Measurements from ENCODE around the gene ZNF513.
"Not testable (repeated sequence)": the region's sequence is repeated elsewhere in the genome, so short reads cannot be mapped to it uniquely, and the experiment has no call there.

The ZNF513 gene, protein sequence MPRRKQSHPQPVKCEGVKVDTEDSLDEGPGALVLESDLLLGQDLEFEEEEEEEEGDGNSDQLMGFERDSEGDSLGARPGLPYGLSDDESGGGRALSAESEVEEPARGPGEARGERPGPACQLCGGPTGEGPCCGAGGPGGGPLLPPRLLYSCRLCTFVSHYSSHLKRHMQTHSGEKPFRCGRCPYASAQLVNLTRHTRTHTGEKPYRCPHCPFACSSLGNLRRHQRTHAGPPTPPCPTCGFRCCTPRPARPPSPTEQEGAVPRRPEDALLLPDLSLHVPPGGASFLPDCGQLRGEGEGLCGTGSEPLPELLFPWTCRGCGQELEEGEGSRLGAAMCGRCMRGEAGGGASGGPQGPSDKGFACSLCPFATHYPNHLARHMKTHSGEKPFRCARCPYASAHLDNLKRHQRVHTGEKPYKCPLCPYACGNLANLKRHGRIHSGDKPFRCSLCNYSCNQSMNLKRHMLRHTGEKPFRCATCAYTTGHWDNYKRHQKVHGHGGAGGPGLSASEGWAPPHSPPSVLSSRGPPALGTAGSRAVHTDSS

DNA sequence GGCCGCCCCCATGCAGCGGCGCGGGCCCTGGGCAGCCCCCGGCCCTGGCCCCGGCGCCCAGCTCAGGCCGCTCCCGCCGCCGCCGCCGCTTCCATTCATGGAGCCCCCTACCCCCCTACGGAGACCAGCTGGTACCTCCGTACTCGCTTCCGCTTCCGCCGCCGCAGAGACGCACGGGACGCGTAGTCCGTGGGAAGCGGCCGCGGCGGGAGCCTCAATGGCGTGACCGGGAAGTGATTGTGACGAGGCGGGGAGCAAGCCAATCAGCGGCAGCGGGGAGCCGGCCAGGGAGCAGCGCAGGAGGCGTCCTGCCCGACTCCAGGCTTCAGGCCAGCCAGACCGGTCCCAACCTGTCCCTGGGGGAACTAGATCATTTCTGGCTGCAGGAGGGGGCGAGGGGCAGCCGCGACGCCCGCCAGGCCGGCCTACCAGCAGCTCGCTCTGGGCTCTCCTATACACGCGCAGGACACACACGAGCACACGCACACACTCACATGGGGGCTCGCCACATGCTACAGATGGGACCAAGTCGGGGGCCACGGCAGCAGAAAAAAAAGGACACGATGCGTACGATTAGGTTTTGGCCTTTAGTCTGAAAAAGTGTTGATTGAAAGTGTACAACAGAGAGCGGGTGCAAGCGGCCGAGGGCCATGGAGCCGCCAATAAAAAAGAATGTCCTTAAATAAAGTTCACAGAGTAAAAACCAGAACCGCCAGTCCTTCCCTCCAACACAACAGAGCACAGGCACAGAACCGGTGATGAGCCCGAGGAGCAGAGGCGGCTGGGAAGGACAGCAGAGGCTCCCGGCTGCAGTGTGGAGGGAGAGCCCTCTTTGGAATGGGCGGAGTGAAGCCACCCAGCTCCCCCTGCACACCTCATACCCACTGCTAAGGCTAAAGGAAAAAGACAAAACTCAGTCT, at the start of gene ZNF513:
TSS of gene ZNF513 (minus strand) at position 109 of the 920 bp plus-strand sequence. CDS start 208 bp downstream, outside the sequence.
- Histone ChIP-seq H3K27me3 (ENCODE audit: control insufficient read depth, insufficient read depth, low read length) (no peaks in the 10 kb centered on the region), H3K9me3 (ENCODE audit: control insufficient read depth, insufficient read depth, low read depth, low read length) (no peaks in the 10 kb centered on the region), H3K27ac (ENCODE audit: low read depth, low read length) (peak within 1 kb of the TSS; percentile 87), H3K36me3 (ENCODE audit: control insufficient read depth, insufficient read depth, low read length) (peaks cover 79% of the 10 kb centered on the region), H3K4me3 (ENCODE audit: low read depth, low read length) (peak within 1 kb of the TSS; percentile 83), H3K9ac (ENCODE audit: low read length) (peak within 1 kb of the TSS; percentile 97), H3K4me1 (ENCODE audit: control insufficient read depth, insufficient read depth, low read length) (peaks cover 14% of the 10 kb centered on the region)

DNA sequence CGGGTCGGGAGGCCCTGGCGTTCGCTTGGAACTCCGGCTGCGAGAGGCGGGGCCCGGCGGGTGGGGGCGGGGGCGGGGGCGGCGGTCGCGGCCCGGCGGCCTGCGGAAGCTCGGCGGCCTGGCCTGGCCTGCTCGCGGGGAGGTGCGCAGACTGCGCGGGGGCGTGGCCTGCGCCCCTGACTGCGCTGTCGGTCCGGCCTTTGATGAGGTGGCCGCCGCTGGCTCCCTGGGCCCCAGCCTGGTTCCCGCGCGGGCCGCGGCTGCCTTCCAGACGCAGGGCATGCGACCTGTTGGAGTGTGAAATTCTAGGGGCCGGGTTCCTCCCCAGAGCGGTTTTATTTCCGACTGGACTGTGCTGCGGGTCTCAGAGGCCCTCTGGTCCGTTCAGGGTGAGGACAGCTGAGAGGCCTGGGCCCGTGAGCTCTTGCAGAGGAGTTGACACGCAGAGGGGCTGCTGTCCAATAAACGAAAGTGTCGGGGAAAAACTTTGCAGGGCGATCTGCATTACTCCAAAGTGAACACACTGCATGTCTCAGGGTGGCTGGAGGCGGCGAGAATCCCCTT, 48.5 kb upstream of the ZNF513 start:
- Histone ChIP-seq H3K27me3 (ENCODE audit: control insufficient read depth, insufficient read depth, low read length) (no peaks in the 10 kb centered on the region), H3K9ac (ENCODE audit: low read length) (peak overlapping the region; percentile 96), H3K27ac (ENCODE audit: low read depth, low read length) (peak overlapping the region; percentile 92; the same call in 1 of the 2 replicates), H3K4me3 (ENCODE audit: low read depth, low read length) (peak overlapping the region; percentile 97), H3K4me1 (ENCODE audit: control insufficient read depth, insufficient read depth, low read length) (peaks cover 7% of the 10 kb centered on the region; the same call in 1 of the 2 replicates), H3K36me3 (ENCODE audit: control insufficient read depth, insufficient read depth, low read length) (peaks cover 12% of the 10 kb centered on the region), H3K9me3 (ENCODE audit: control insufficient read depth, insufficient read depth, low read depth, low read length) (no peaks in the 10 kb centered on the region)

DNA sequence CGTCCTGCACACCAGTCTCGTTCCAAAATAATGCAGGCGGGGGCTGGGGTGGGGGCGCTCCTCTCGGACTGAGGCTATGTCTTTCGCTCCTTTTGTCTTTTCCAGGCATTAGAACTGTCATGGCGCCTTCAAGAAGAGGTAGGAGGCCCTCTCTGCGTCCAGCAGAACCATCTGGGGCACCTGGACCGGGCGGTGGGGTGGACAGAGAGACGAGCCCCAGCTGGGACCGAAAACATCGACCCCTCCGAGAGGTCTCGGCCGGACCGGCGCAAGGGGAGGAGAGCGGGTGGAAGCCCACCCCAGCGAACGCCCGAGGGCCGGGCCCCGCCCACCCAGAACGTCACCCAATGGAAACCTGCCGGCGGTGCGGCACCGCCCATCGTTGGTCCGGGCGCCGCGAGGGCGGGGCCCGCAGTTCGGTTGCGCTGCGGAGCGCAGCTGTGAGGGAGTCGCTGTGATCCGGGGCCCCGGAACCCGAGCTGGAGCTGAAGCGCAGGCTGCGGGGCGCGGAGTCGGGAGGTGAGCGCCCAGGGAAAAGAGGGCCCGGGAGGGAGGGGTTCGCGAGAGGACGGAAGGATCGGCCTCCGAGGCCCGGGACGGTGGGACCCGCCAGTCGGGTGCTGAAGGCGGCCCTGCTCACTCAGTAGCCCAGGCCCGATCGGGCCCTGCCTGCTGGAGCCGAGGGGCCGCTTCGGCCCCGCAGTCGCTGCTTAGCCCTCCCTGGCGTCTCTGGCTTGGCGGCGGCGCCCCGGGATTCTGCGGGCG, 47.9 kb upstream of the ZNF513 start, which contains the start of gene NRBP1:
TSS of gene NRBP1 (plus strand) at position 419 of the 765 bp plus-strand sequence. CDS start 4,643 bp downstream, outside the sequence.
- Histone ChIP-seq H3K27me3 (ENCODE audit: control insufficient read depth, insufficient read depth, low read length) (no peaks in the 10 kb centered on the region), H3K36me3 (ENCODE audit: control insufficient read depth, insufficient read depth, low read length) (peaks cover 5% of the 10 kb centered on the region), H3K9ac (ENCODE audit: low read length) (peak within 1 kb of the TSS; percentile 96), H3K9me3 (ENCODE audit: control insufficient read depth, insufficient read depth, low read depth, low read length) (no peaks in the 10 kb centered on the region), H3K27ac (ENCODE audit: low read depth, low read length) (peak within 1 kb of the TSS; percentile 92; the same call in 1 of the 2 replicates), H3K4me3 (ENCODE audit: low read depth, low read length) (peak within 1 kb of the TSS; percentile 97), H3K4me1 (ENCODE audit: control insufficient read depth, insufficient read depth, low read length) (peaks cover 7% of the 10 kb centered on the region; the same call in 1 of the 2 replicates)

DNA sequence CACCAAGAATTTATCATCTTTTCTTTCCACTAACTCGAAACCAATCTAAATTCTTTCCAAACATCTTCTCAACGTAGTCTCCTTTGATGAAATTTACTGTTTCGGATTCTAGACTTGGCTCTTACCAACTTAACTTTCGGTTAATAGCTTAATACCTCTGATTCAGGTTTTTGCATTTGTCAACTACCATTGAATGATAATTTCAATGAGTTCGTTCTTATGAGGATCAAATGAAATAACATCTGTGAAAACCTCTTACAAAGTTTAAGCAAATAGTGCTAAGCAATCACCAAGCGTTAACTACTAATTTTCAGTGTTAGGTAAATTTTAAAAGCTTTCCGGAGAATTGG, 47.3 kb upstream of the ZNF513 start:
- H3K27ac ChIP-seq (ENCODE audit: low read depth, low read length): peak overlapping the region; percentile 92; the same call in 1 of the 2 replicates
- peak overlapping the region; percentile 96 for H3K9ac ChIP-seq (ENCODE audit: low read length)
- H3K4me3 ChIP-seq (ENCODE audit: low read depth, low read length): peak overlapping the region; percentile 97

DNA sequence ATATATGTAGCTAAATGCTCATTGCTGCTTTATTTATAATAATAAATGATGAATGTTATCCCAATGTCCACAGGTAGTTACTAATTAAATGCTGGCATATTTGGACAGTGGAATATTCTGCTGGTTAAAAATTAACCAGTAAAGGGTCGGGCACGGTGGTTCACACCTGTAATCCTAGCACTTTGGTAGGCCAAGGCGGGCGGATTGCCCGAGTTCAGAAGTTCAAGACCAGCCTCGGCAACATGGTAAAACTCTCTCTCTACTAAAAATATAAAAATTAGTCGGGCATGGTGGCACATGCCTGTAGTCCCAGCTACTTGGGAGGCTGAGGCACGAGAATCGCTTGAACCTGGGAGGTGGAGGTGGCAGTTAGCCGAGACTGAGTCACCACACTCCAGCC, 44.5 kb upstream of the ZNF513 start:
- not testable (repeated sequence) for H3K27ac ChIP-seq (ENCODE audit: low read depth, low read length); H3K27me3 ChIP-seq (ENCODE audit: control insufficient read depth, insufficient read depth, low read length); H3K36me3 ChIP-seq (ENCODE audit: control insufficient read depth, insufficient read depth, low read length); H3K9ac ChIP-seq (ENCODE audit: low read length); H3K4me1 ChIP-seq (ENCODE audit: control insufficient read depth, insufficient read depth, low read length); H3K9me3 ChIP-seq (ENCODE audit: control insufficient read depth, insufficient read depth, low read depth, low read length); H3K4me3 ChIP-seq (ENCODE audit: low read depth, low read length)

More for the DNA sequence above, 47.3 kb upstream of the ZNF513 start:
- peaks cover 7% of the 10 kb centered on the region; the same call in 1 of the 2 replicates for H3K4me1 ChIP-seq (ENCODE audit: control insufficient read depth, insufficient read depth, low read length)
- H3K36me3 ChIP-seq (ENCODE audit: control insufficient read depth, insufficient read depth, low read length): no peaks in the 10 kb centered on the region
- H3K27me3 ChIP-seq (ENCODE audit: control insufficient read depth, insufficient read depth, low read length): no peaks in the 10 kb centered on the region
- no peaks in the 10 kb centered on the region for H3K9me3 ChIP-seq (ENCODE audit: control insufficient read depth, insufficient read depth, low read depth, low read length)

DNA sequence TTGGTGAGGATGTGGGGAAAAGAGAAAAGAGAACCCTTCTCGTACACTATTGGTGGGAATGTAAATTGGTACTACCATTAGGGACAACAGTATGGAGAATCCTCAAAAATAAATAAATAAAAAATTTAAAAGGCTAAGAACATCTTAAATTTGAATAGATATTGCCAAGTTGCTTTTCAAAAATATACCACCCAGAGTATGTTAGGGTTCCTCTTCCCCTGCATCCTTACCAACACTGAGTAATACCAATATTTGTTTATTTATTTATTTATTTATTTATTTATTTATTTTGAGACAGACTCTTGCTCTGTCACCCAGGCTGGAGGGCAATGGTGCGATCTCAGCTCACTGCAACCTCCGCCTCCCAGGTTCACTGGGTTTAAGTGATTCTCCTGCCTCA, 42.4 kb upstream of the ZNF513 start:
- Histone ChIP-seq H3K4me3 (ENCODE audit: low read depth, low read length) (no peak overlapping the region), H3K9ac (ENCODE audit: low read length) (no peak overlapping the region), H3K4me1 (ENCODE audit: control insufficient read depth, insufficient read depth, low read length) (no peaks in the 10 kb centered on the region), H3K27ac (ENCODE audit: low read depth, low read length) (no peak overlapping the region), H3K27me3 (ENCODE audit: control insufficient read depth, insufficient read depth, low read length) (no peaks in the 10 kb centered on the region), H3K9me3 (ENCODE audit: control insufficient read depth, insufficient read depth, low read depth, low read length) (no peaks in the 10 kb centered on the region), H3K36me3 (ENCODE audit: control insufficient read depth, insufficient read depth, low read length) (no peaks in the 10 kb centered on the region)

DNA sequence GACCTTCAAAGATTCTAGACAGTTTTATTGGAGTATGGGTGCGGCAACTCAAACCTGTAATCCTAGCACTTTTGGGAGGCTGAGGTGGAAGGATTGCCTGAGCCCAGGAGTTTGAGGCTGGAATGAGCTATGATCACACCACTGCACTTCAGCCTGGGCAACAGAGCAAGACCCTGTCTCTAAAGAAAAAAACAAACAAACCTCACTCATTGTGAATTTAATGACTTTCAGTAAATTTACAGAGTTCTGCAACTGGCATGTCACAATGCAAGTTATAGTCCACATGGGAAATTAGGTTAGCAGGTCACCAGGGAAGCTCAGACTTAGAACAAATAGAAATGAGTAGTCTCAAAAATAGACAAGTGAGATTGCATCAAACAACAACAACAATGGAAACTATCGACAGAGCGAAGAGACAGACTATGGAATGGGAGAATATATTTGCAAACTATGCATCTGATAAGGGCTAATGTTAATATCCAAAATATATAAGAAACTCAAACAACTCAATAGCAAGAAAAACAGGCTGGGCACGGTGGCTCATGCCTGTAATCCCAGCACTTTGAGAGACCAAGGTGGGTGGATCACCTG, 41.2 kb upstream of the ZNF513 start:
- no peak overlapping the region for H3K27ac ChIP-seq (ENCODE audit: low read depth, low read length)
- no peak overlapping the region for H3K4me3 ChIP-seq (ENCODE audit: low read depth, low read length)
- no peaks in the 10 kb centered on the region for H3K4me1 ChIP-seq (ENCODE audit: control insufficient read depth, insufficient read depth, low read length)
- no peak overlapping the region for H3K9ac ChIP-seq (ENCODE audit: low read length)
- H3K36me3 ChIP-seq (ENCODE audit: control insufficient read depth, insufficient read depth, low read length): no peaks in the 10 kb centered on the region
- H3K27me3 ChIP-seq (ENCODE audit: control insufficient read depth, insufficient read depth, low read length): no peaks in the 10 kb centered on the region
- H3K9me3 ChIP-seq (ENCODE audit: control insufficient read depth, insufficient read depth, low read depth, low read length): no peaks in the 10 kb centered on the region

DNA sequence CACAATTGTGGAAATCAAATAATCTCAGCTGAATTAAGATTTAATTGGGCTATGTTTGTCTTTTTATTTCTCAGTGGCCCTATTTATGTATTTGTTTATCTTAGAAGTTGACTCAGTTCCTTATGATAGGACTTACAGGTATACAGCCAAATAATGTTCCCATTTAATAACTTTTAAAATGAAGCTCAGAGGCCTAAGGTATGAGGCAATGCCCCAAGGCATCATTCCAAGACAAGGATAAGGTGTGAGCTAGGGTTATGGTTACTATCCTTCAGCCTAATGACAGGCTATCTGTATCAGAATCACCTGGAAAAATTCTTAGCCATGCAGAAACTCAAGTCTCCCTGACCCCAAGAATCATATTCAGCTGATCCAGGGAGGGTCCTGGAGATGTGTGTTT, 40.5 kb upstream of the ZNF513 start:
- H3K36me3 ChIP-seq (ENCODE audit: control insufficient read depth, insufficient read depth, low read length): no peaks in the 10 kb centered on the region
- no peak overlapping the region for H3K9ac ChIP-seq (ENCODE audit: low read length)
- no peak overlapping the region for H3K27ac ChIP-seq (ENCODE audit: low read depth, low read length)

DNA sequence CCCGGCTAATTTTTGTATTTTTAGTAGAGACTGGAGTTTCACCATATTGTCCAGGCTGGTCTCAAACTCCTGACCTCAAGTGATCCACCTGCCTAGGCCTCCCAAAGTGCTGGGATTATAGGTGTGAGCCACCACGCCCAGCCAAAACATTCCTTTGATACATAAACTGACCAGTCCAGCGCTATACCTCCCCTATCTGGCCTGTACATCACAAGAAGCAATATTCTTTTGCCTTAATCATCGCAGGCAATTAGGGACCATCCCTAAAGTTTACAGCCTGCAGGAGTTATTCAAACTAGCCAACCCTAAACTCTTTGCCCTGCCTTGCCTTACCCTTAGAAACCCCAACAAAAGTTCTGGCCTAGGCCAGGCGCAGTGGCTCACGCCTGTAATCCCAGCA, 35.6 kb upstream of the ZNF513 start:
- Histone ChIP-seq H3K36me3 (ENCODE audit: control insufficient read depth, insufficient read depth, low read length) (no peaks in the 10 kb centered on the region), H3K9me3 (ENCODE audit: control insufficient read depth, insufficient read depth, low read depth, low read length) (no peaks in the 10 kb centered on the region), H3K27ac (ENCODE audit: low read depth, low read length) (no peak overlapping the region), H3K9ac (ENCODE audit: low read length) (no peak overlapping the region), H3K4me1 (ENCODE audit: control insufficient read depth, insufficient read depth, low read length) (no peaks in the 10 kb centered on the region), H3K4me3 (ENCODE audit: low read depth, low read length) (no peak overlapping the region), H3K27me3 (ENCODE audit: control insufficient read depth, insufficient read depth, low read length) (no peaks in the 10 kb centered on the region)

More for the DNA sequence above, 40.5 kb upstream of the ZNF513 start:
- no peak overlapping the region for H3K4me3 ChIP-seq (ENCODE audit: low read depth, low read length)
- H3K9me3 ChIP-seq (ENCODE audit: control insufficient read depth, insufficient read depth, low read depth, low read length): no peaks in the 10 kb centered on the region
- no peaks in the 10 kb centered on the region for H3K27me3 ChIP-seq (ENCODE audit: control insufficient read depth, insufficient read depth, low read length)
- H3K4me1 ChIP-seq (ENCODE audit: control insufficient read depth, insufficient read depth, low read length): no peaks in the 10 kb centered on the region

Measured in HUES6 (cell line).